Measurements from ENCODE around the gene SFT2D3.

Gene SFT2D3

DNA sequence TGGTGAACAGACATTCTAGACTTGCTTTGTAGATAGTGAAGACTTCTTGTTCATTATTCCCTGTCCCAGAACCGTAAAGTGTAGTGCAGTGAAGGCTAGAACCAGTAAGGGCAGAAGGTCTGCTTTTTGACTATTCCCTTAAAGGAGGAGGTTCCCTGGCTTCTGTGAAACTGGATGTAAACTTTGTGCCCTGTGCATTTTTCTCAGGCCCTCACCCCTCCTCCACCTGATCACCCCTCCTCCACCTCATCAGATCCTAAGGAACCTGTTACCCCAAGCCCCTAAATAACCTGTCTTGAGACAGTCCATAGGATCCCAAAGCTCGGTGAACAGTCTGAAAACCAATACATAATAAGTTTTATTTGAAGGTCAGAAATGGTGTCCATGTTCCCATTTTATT, 33.7 kb downstream of the SFT2D3 start:
- TF ChIP-seq, protein P1, sequence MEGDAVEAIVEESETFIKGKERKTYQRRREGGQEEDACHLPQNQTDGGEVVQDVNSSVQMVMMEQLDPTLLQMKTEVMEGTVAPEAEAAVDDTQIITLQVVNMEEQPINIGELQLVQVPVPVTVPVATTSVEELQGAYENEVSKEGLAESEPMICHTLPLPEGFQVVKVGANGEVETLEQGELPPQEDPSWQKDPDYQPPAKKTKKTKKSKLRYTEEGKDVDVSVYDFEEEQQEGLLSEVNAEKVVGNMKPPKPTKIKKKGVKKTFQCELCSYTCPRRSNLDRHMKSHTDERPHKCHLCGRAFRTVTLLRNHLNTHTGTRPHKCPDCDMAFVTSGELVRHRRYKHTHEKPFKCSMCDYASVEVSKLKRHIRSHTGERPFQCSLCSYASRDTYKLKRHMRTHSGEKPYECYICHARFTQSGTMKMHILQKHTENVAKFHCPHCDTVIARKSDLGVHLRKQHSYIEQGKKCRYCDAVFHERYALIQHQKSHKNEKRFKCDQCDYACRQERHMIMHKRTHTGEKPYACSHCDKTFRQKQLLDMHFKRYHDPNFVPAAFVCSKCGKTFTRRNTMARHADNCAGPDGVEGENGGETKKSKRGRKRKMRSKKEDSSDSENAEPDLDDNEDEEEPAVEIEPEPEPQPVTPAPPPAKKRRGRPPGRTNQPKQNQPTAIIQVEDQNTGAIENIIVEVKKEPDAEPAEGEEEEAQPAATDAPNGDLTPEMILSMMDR (IDR thresholded peaks at IDR 0.05; ENCODE audit: insufficient read depth, low read depth, low read length, missing control alignments), result no peak
- no peak overlapping the region for H3K4me3 ChIP-seq (ENCODE audit: low read length)
- DNase-seq (ENCODE audit: low read depth), result no peak

DNA sequence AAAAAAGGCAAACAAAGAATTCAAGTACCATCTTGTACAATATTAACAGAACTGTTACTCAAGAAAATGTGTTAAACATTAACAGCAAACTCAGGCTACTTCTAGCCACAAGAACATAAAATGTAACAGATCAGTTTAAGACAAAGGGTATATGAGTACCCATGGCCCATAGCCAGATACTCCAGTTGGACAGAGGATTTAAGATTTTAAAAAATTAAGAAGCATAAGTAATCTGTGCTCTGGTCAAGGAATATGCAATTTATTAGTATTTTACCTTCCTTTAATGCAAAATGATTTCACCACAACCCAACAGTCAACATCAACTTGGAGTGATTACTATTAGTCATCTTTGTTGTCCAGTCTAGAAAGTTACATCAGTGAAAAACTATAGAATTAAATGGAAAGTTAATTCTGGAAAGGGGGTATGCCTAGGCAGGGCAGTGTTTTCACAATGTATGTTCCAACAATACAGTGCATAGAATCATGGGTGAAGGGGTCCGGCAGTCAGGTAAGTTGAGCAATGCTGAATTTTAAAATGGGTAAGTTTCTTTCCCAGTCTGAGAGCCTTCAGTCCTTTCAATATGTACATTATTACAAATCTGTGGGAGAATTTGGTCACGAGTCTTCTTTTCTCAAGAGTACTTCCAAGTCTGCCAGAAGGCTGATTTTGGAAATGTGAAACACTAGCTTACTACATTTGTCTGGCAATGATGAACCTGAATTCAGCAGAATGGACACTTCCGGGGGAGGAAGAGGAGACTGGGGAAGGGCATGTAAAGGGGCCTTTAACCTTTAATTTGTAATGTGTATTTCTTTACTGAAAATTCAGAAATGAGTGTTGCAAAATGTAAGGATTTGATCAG, 34.5 kb downstream of the SFT2D3 start:
- H3K4me3 ChIP-seq (ENCODE audit: low read length), result no peak overlapping the region
- TF ChIP-seq, protein P1 (IDR thresholded peaks at IDR 0.05; ENCODE audit: insufficient read depth, low read depth, low read length, missing control alignments), result no peak
- DNase-seq (ENCODE audit: low read depth), result peak; percentile 20

DNA sequence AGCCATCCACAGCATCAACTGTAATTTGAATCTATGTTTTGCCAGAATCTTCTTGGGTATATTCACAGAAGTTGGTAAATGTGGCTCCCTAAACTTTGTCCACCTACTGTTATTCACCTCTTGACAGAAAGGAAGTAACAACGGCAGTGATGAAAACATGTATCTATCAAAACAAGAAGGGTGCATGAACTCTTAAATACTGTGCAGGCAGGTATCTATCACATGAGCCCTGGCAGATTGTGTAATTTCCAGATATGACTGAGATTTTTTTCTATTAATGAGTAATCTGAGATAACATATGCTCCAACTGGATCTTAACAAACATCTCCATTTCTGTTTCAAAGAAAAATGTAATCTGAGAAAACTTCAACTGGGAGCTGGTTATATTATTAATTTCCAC, 36.6 kb downstream of the SFT2D3 start:
- TF ChIP-seq, protein P1 (IDR thresholded peaks at IDR 0.05; ENCODE audit: insufficient read depth, low read depth, low read length, missing control alignments), result no peak
- H3K4me3 ChIP-seq (ENCODE audit: low read length), result no peak overlapping the region
- peak; percentile 56 for DNase-seq (ENCODE audit: low read depth)

DNA sequence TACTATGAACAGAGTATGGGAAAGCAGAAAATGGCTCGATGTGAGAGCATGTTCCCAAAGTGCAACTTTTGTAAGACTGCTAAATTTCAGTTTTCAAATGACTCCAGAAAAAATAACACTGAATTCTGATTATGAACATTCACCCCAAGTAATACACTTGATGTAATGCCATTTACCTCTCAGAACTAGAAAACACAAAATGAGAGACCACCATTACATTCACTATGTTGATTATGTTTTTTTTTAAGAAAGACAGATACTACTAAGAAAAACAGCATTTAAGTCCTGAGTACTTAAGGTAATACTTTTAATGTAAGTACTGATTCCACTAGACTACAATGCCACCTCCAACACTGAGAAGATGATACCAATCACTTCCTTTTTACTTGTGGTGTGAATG, 38.5 kb downstream of the SFT2D3 start:
- no peak overlapping the region for H3K4me3 ChIP-seq (ENCODE audit: low read length)
- DNase-seq (ENCODE audit: low read depth), result no peak
- TF ChIP-seq, protein P1 (IDR thresholded peaks at IDR 0.05; ENCODE audit: insufficient read depth, low read depth, low read length, missing control alignments), result no peak

DNA sequence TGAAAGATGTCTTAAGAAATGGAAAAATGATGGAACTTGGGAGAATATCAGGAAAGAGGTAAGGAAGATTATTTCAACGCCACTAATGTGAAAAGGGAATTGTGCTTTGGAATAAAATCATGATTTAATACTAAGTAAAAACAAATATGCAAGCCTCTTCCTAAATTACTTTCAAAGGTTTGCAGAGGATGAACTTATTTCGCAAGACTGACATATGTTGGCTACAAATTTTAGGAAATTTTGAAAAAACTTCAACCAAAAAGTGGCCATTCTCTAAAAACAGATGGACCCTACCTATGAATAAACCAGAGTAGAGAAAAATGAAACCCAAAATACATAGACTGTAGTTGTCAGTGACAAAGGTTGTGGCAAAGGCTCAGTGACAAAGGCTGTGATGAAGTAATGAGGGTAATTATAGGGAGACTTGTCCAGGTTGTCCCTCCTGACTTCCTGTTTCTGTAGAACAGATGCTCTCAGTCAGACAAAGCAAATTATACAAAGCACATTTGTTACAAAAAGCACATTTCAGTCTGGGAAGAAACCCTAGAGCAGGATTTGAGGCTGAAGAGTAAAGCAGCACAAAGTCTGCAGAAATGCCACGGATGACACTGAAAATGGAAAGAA, 39.5 kb downstream of the SFT2D3 start:
- no peak for DNase-seq (ENCODE audit: low read depth)
- no peak overlapping the region for H3K4me3 ChIP-seq (ENCODE audit: low read length)
- TF ChIP-seq, protein P1 (IDR thresholded peaks at IDR 0.05; ENCODE audit: insufficient read depth, low read depth, low read length, missing control alignments), result no peak

DNA sequence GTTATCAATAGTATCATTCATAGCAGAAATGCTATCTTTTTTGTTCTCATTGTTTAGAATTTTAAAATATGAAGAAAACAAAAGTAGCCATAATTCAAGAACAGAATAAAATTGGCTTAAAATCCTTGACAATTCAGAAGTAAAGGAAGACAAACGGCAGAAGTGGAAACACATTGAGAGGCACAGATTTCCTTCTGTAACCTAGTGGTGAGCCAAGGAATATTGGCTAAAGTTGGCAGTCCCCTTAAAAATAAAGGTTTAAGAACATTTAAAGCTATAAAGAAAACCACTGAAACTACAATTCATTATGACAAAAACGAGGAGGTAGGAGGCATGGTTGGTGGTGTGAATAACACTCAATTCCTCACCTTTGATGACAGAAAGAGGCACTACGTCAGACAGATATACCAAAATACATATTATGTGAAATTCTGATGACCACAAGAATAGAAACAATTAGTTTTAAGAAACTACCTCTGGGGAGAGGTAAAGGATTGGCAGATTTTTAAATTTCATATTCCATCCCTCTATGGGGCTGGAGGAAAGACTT, 42.3 kb downstream of the SFT2D3 start:
- no peak for DNase-seq (ENCODE audit: low read depth)
- TF ChIP-seq, protein P1 (IDR thresholded peaks at IDR 0.05; ENCODE audit: insufficient read depth, low read depth, low read length, missing control alignments), result peak; percentile 7

More for the DNA sequence above, 42.3 kb downstream of the SFT2D3 start:
- H3K4me3 ChIP-seq (ENCODE audit: low read length), result no peak overlapping the region
